OCI-LY1 (cell line): Measurements from ENCODE around the gene RAB6A.

Source experiments
- H2AFZ ChIP-seq: fragments of 200-600 bp; sonication (generic), shearing (Covaris generic); 2 replicates; pipeline ENCODE4 v1.6.0; 2014; ENCODE audit warnings: antibody characterized with exemption, mild to moderate bottlenecking, low read length
- H3F3A ChIP-seq: fragments of 200-600 bp; sonication (generic), shearing (Covaris generic); 2 replicates; pipeline ENCODE4 v1.6.0; 2014; ENCODE audit warnings: mild to moderate bottlenecking, antibody characterized with exemption, low read length, moderate library complexity; ENCODE audit not compliant: insufficient read depth
- H3K27ac ChIP-seq: fragments of 200-600 bp; sonication (generic); 2 replicates; pipeline ENCODE4 v1.5.1; 2014; ENCODE audit warnings: low read length, mixed run types, mild to moderate bottlenecking, low read depth; ENCODE audit not compliant: poor library complexity, severe bottlenecking
- H3K27me3 ChIP-seq: fragments of 200-600 bp; sonication (generic); 2 replicates; pipeline ENCODE4 v1.6.0; 2014; ENCODE audit warnings: antibody characterized with exemption, mild to moderate bottlenecking, low read length, moderate library complexity; ENCODE audit not compliant: insufficient read depth
- H3K36me3 ChIP-seq: fragments of 200-600 bp; sonication (generic); 2 replicates; pipeline ENCODE4 v1.6.1; 2014; ENCODE audit warnings: mild to moderate bottlenecking, antibody characterized with exemption, low read length, moderate library complexity, mixed read lengths; ENCODE audit not compliant: insufficient read depth
- H3K4me1 ChIP-seq: fragments of 200-600 bp; sonication (generic); 2 replicates; pipeline ENCODE4 v1.5.1; 2014; ENCODE audit warnings: mild to moderate bottlenecking, low read length, moderate library complexity; ENCODE audit not compliant: insufficient read depth, severe bottlenecking
- H3K4me2 ChIP-seq: fragments of 200-600 bp; sonication (generic), shearing (Covaris generic); 2 replicates; pipeline ENCODE4 v1.6.1; 2014; ENCODE audit warnings: low read length
- H3K4me3 ChIP-seq: fragments of 200-600 bp; sonication (generic); 2 replicates; pipeline ENCODE4 v1.5.1; 2014; ENCODE audit warnings: low read length, low read depth, mild to moderate bottlenecking, mixed read lengths; ENCODE audit not compliant: poor library complexity, severe bottlenecking
- H3K79me2 ChIP-seq: fragments of 200-600 bp; shearing (Covaris generic); 2 replicates; pipeline ENCODE4 v1.6.1; 2016; ENCODE audit warnings: mixed run types, low read length, mixed read lengths; ENCODE audit not compliant: insufficient read depth
- H3K9ac ChIP-seq: fragments of 200-600 bp; sonication (generic), shearing (Covaris generic); 2 replicates; pipeline ENCODE4 v1.6.1; 2014; ENCODE audit warnings: mild to moderate bottlenecking, low read length, mixed read lengths
- H3K9me2 ChIP-seq: fragments of 200-600 bp; sonication (generic), shearing (Covaris generic); 2 replicates; pipeline ENCODE4 v1.6.1; 2014; ENCODE audit warnings: low read depth, mild to moderate bottlenecking, low read length, mixed read lengths
- H3K9me3 ChIP-seq: fragments of 200-600 bp; shearing (Covaris generic); 2 replicates; pipeline ENCODE4 v1.6.1; 2014; ENCODE audit warnings: low read length, mixed read lengths
- H4K20me1 ChIP-seq: fragments of 200-600 bp; sonication (generic), shearing (Covaris generic); 2 replicates; pipeline ENCODE4 v1.6.0; 2016; ENCODE audit warnings: mild to moderate bottlenecking, low read length; ENCODE audit not compliant: insufficient read depth
- EZH2 ChIP-seq: fragments of 200-600 bp; sonication (generic), shearing (Covaris generic); IDR thresholded peaks from 2 replicates; pipeline ENCODE4 v1.8.0; 2017; ENCODE audit warnings: borderline replicate concordance, mixed run types, mild to moderate bottlenecking, antibody characterized with exemption, low read length, moderate library complexity, mixed read lengths
- TF ChIP-seq, protein P1 (sequence below): fragments of 200-600 bp; sonication (generic), shearing (Covaris generic); IDR thresholded peaks from 2 replicates; pipeline ENCODE4 v1.5.1; 2017; ENCODE audit warnings: mild to moderate bottlenecking, antibody characterized with exemption, low read length, moderate library complexity, mixed read lengths

RAB6A gene

GRCh38 chr11:73762732-73763131, 1.9 kb upstream of the RAB6A start:
- Histone ChIP-seq H3K4me3 (no peak overlapping the region), H3K9me3 (no peaks in the 10 kb centered on the region), H3K27me3 (no peaks in the 10 kb centered on the region), H2AFZ (peak overlapping the region; percentile 38; the same call in 1 of the 2 replicates), H3K27ac (no peak overlapping the region), H4K20me1 (no peaks in the 10 kb centered on the region), H3K9ac (no peak overlapping the region), H3K9me2 (no peaks in the 10 kb centered on the region), H3K4me2 (no peak overlapping the region), H3K79me2 (peaks cover 27% of the 10 kb centered on the region), H3F3A (no peaks in the 10 kb centered on the region), H3K4me1 (peaks cover 32% of the 10 kb centered on the region), H3K36me3 (no peaks in the 10 kb centered on the region)
- TF ChIP-seq, protein P1, sequence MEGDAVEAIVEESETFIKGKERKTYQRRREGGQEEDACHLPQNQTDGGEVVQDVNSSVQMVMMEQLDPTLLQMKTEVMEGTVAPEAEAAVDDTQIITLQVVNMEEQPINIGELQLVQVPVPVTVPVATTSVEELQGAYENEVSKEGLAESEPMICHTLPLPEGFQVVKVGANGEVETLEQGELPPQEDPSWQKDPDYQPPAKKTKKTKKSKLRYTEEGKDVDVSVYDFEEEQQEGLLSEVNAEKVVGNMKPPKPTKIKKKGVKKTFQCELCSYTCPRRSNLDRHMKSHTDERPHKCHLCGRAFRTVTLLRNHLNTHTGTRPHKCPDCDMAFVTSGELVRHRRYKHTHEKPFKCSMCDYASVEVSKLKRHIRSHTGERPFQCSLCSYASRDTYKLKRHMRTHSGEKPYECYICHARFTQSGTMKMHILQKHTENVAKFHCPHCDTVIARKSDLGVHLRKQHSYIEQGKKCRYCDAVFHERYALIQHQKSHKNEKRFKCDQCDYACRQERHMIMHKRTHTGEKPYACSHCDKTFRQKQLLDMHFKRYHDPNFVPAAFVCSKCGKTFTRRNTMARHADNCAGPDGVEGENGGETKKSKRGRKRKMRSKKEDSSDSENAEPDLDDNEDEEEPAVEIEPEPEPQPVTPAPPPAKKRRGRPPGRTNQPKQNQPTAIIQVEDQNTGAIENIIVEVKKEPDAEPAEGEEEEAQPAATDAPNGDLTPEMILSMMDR: no peak
- TF ChIP-seq EZH2: no peak

- peak overlapping the region; percentile 97 for H3K4me3 ChIP-seq
- no peak for TF ChIP-seq EZH2
- TF ChIP-seq, protein P1: no peak
These were observed 600 bp upstream of the RAB6A start for GRCh38 chr11:73761403-73761945.

DNA sequence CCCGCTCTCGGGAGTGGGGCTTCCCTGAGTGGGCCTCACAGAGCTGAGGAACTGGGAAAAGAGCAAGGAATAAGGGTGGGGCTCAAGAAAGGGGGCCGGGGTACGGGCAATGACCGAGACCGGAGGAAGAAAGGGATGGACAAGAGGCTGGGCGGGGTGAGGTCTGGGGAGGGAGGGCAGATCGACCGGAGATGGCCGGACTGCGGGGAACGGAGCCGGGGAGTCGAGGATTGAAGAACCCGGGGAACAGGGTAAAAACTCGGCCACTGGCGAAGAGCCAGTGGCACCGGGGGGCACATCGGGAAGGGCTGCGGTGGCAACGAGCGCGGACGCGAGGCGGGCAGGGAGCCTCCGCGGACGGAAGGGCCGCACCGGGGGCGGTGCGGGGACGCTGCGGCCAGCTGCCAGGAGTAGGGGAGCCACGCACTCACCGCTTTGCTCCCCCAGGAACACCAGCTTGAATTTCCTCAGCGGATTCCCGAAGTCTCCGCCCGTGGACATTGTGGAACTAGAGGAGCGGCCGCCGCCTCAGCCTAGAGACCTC, 667 bp downstream of the RAB6A start:
- Histone ChIP-seq H3K9me3 (no peaks in the 10 kb centered on the region), H3K4me3 (peak overlapping the region; percentile 97), H3K4me1 (peaks cover 32% of the 10 kb centered on the region), H3K36me3 (no peaks in the 10 kb centered on the region), H3K79me2 (peaks cover 34% of the 10 kb centered on the region), H3K4me2 (peak overlapping the region; percentile 98), H3K27me3 (no peaks in the 10 kb centered on the region), H4K20me1 (no peaks in the 10 kb centered on the region), H3K27ac (peak overlapping the region; percentile 47), H2AFZ (no peak overlapping the region), H3K9me2 (no peaks in the 10 kb centered on the region), H3K9ac (peak overlapping the region; percentile 92), H3F3A (no peaks in the 10 kb centered on the region)
- TF ChIP-seq, protein P1: no peak

More at GRCh38 chr11:73761403-73761945, 600 bp upstream of the RAB6A start:
- peak overlapping the region; percentile 25; the same call in 1 of the 2 replicates for H3K9ac ChIP-seq
- H2AFZ ChIP-seq: peak overlapping the region; percentile 65; the same call in 1 of the 2 replicates
- H3K27ac ChIP-seq: no peak overlapping the region
- H3K27me3 ChIP-seq: no peaks in the 10 kb centered on the region
- no peaks in the 10 kb centered on the region for H3F3A ChIP-seq
- H4K20me1 ChIP-seq: no peaks in the 10 kb centered on the region
- peaks cover 34% of the 10 kb centered on the region for H3K79me2 ChIP-seq
- H3K4me2 ChIP-seq: peak overlapping the region; percentile 59
- H3K36me3 ChIP-seq: no peaks in the 10 kb centered on the region
- H3K9me2 ChIP-seq: no peaks in the 10 kb centered on the region
- H3K4me1 ChIP-seq: peaks cover 32% of the 10 kb centered on the region
- no peaks in the 10 kb centered on the region for H3K9me3 ChIP-seq
